SK-N-MC (cell line): Measurements from ENCODE around the gene RBBP5.

Experiments
- EZH2 ChIP-seq: fragments of 200-600 bp; sonication (generic); IDR thresholded peaks from one replicate; pipeline ENCODE4 v1.6.1; 2017; ENCODE audit warnings: antibody characterized with exemption
- POLR2AphosphoS5 ChIP-seq: IDR thresholded peaks from 2 replicates; pipeline ENCODE4 v1.6.1; 2012; ENCODE audit warnings: mild to moderate bottlenecking, low read depth, low read length, borderline replicate concordance

GRCh38 chr1:205062895-205063294 lies 58.9 kb downstream of the RBBP5 start:
- TF ChIP-seq EZH2 (no peak), POLR2AphosphoS5 (no peak)
